IMR-90 (cell line): ENCODE results near the gene WEE2. TPM values are rescaled to one million over a fixed set of nuclear protein-coding genes. Genes with fewer than 3 reads are reported as not detected.
"Not testable (repeated sequence)": the region's sequence is repeated elsewhere in the genome, so short reads cannot be mapped to it uniquely, and the experiment has no call there.

ENCODE experiments used
- ATAC-seq: fragments of 200-7000 bp; cut with Tn5 transposase; 2 replicates; pipeline ENCODE4 v1.9.1; 2020; ENCODE audit warnings: low read depth, mild to moderate bottlenecking, moderate library complexity
- BruUV-seq: library from RNA; stranded (reverse); fragments of 400-500 nt; replicated peaks from 2 replicates; lab custom pipeline; 2021; lab: Mats Ljungman, UMichigan
- CTCF ChIA-PET: fragments of 300-600 bp; formaldehyde crosslinking; extraction: SDS; loops from one replicate; lab custom pipeline; 2021; ENCODE audit warnings: antibody characterized with exemption; lab: Yijun Ruan, JAX
- POLR2A ChIA-PET: fragments of 300-600 bp; sonication (Branson Sonifier 250); formaldehyde crosslinking; loops from one replicate; lab custom pipeline; 2022; ENCODE audit warnings: antibody characterized with exemption; ENCODE audit not compliant: unreplicated experiment; lab: Charles Lee
- DNase-seq: peaks from one replicate; pipeline ENCODE4 v3.0.0; 2013
- H2AFZ ChIP-seq: replicated peaks from 2 replicates; pipeline ENCODE3; 2013; ENCODE audit warnings: low read length, mild to moderate bottlenecking; ENCODE audit not compliant: poor library complexity
- H2AK5ac ChIP-seq: 2 replicates; pipeline ENCODE4 v1.6.1; 2013; ENCODE audit warnings: low read depth, low read length, inconsistent platforms
- H2AK9ac ChIP-seq: replicated peaks from 2 replicates; pipeline ENCODE3; 2013; ENCODE audit warnings: mild to moderate bottlenecking, low read depth, low read length, moderate library complexity; ENCODE audit not compliant: poor library complexity
- H2BK120ac ChIP-seq: 2 replicates; pipeline ENCODE4 v1.6.1; 2013; ENCODE audit warnings: low read depth, low read length, inconsistent platforms
- H2BK15ac ChIP-seq: 3 replicates; pipeline ENCODE4 v1.6.1; 2013; ENCODE audit warnings: low read depth, low read length, inconsistent platforms
- H2BK20ac ChIP-seq: 2 replicates; pipeline ENCODE4 v1.6.1; 2013; ENCODE audit warnings: low read depth, mild to moderate bottlenecking, inconsistent platforms, low read length, moderate library complexity
- H2BK5ac ChIP-seq: 2 replicates; pipeline ENCODE4 v1.6.1; 2013; ENCODE audit warnings: mild to moderate bottlenecking, low read depth, low read length, inconsistent platforms; ENCODE audit not compliant: poor library complexity, severe bottlenecking
- H3K14ac ChIP-seq: replicated peaks from 2 replicates; pipeline ENCODE4 v1.6.1; 2013; ENCODE audit warnings: low read depth, low read length, inconsistent platforms
- H3K18ac ChIP-seq: 2 replicates; pipeline ENCODE4 v1.6.1; 2013; ENCODE audit warnings: low read depth, low read length, control low read depth
- H3K23ac ChIP-seq: 2 replicates; pipeline ENCODE4 v1.6.1; 2013; ENCODE audit warnings: low read depth, low read length, inconsistent platforms
- H3K27ac ChIP-seq: 2 replicates; pipeline ENCODE4 v1.5.1; 2013; ENCODE audit warnings: mild to moderate bottlenecking, control low read depth, low read length; ENCODE audit not compliant: insufficient read depth
- H3K27me3 ChIP-seq: 2 replicates; pipeline ENCODE4 v1.6.1; 2013; ENCODE audit warnings: low read length; ENCODE audit not compliant: control insufficient read depth, insufficient read depth
- H3K36me3 ChIP-seq: 2 replicates; pipeline ENCODE4 v1.6.1; 2013; ENCODE audit warnings: low read length, mixed read lengths; ENCODE audit not compliant: control insufficient read depth, insufficient read depth
- H3K4ac ChIP-seq: 2 replicates; pipeline ENCODE4 v1.6.1; 2013; ENCODE audit warnings: low read depth, low read length, inconsistent platforms
- H3K4me1 ChIP-seq: 2 replicates; pipeline ENCODE4 v1.6.1; 2013; ENCODE audit warnings: low read length, mixed read lengths; ENCODE audit not compliant: control insufficient read depth, insufficient read depth
- H3K4me2 ChIP-seq: 2 replicates; pipeline ENCODE4 v1.6.1; 2013; ENCODE audit warnings: low read depth, mild to moderate bottlenecking, control low read depth, low read length, moderate library complexity
- H3K4me3 ChIP-seq: 2 replicates; pipeline ENCODE4 v1.5.1; 2013; ENCODE audit warnings: low read depth, mild to moderate bottlenecking, control low read depth, low read length, moderate library complexity; ENCODE audit not compliant: insufficient read depth
- H3K56ac ChIP-seq: 2 replicates; pipeline ENCODE4 v1.6.1; 2013; ENCODE audit warnings: low read length, inconsistent platforms; ENCODE audit not compliant: insufficient read depth; ENCODE audit errors: extremely low read depth
- H3K79me1 ChIP-seq, 2 experiments: 2 replicates each; pipeline ENCODE4 v1.6.1; 2013; ENCODE audit warnings: low read length in 2 of 2, inconsistent platforms in 1 of 2, low read depth in 1 of 2
- H3K9ac ChIP-seq: 2 replicates; pipeline ENCODE4 v1.6.1; 2013; ENCODE audit warnings: low read depth, low read length, control low read depth
- H3K9me1 ChIP-seq: 2 replicates; pipeline ENCODE4 v1.6.1; 2013; ENCODE audit warnings: low read length, inconsistent platforms; ENCODE audit not compliant: insufficient read depth
- H3K9me3 ChIP-seq: 2 replicates; pipeline ENCODE4 v1.6.1; 2013; ENCODE audit warnings: low read length; ENCODE audit not compliant: control insufficient read depth, insufficient read depth
- H4K20me1 ChIP-seq: 2 replicates; pipeline ENCODE4 v1.6.1; 2013; ENCODE audit warnings: low read length, inconsistent platforms; ENCODE audit not compliant: insufficient read depth
- H4K5ac ChIP-seq: 2 replicates; pipeline ENCODE4 v1.6.1; 2013; ENCODE audit warnings: mild to moderate bottlenecking, low read depth, low read length, control low read depth
- H4K8ac ChIP-seq, 2 experiments: 2 replicates each; pipeline ENCODE4 v1.6.1; 2013; ENCODE audit warnings: low read depth in 2 of 2, low read length in 2 of 2, control low read depth in 1 of 2, inconsistent platforms in 1 of 2
- H4K91ac ChIP-seq: 2 replicates; pipeline ENCODE4 v1.6.1; 2013; ENCODE audit warnings: low read depth, low read length, inconsistent platforms; ENCODE audit not compliant: insufficient read depth
- WGBS, 2 experiments: methylation state at CpG; one replicate each; pipeline versions ENCODE4 v1.1.5 to v1.1.7; 2013; ENCODE audit warnings: missing lambda C conversion rate in 2 of 2; ENCODE audit not compliant: insufficient read length in 1 of 2; ENCODE audit errors: extremely low coverage in 2 of 2; 5-methylcytosine and 5-hydroxymethylcytosine counted together
- dilution Hi-C: fragments of 300-500 bp; cut with HindIII; formaldehyde crosslinking; loops from one replicate; pipeline ENCODE4 v1.14.3; 2018; ENCODE audit warnings: low sequenced_read_pairs; ENCODE audit not compliant: unreplicated experiment
- in situ Hi-C: fragments of 300-500 bp; cut with MboI; formaldehyde crosslinking; loops from 3 replicates; pipeline ENCODE4 v1.14.3; 2019; ENCODE audit warnings: low sequenced_read_pairs, inconsistent platforms, mixed read lengths
- intact Hi-C: fragments of 100-400 bp; cut with micrococcal nuclease; formaldehyde crosslinking; loops from 2 replicates; pipeline ENCODE4 v1.10.0; 2022
- polyA plus RNA-seq, 3 experiments: library from polyadenylated mRNA; depleted of rRNA; stranded (reverse); fragments of >200 nt; gene quantifications; 2 replicates each; pipeline ENCODE4 v1.2.3, GENCODE V29; 2012; ENCODE audit warnings: low replicate concordance in 1 of 3
- total RNA-seq: library from RNA; depleted of rRNA; stranded (reverse); fragments of >200 nt; gene quantifications from 2 replicates; pipeline ENCODE4 v1.2.3, GENCODE V29; 2012

WEE2 gene
- total and polyA plus RNA-seq, 2 of the 4 experiments (the other 2 are of a cell fraction): not detected

- H3K27ac ChIP-seq, H2AK5ac ChIP-seq, H3K27me3 ChIP-seq, H3K4me1 ChIP-seq, H2AFZ ChIP-seq, BruUV-seq, H3K56ac ChIP-seq, H2AK9ac ChIP-seq, H4K8ac ChIP-seq, H3K14ac ChIP-seq, H4K91ac ChIP-seq, H3K4me3 ChIP-seq, ATAC-seq, H4K5ac ChIP-seq, H3K9me3 ChIP-seq, H3K4ac ChIP-seq, H3K79me1 ChIP-seq, POLR2A ChIA-PET, H2BK120ac ChIP-seq, H2BK15ac ChIP-seq, H3K18ac ChIP-seq, H3K9me1 ChIP-seq, H3K23ac ChIP-seq, intact Hi-C loops, in situ Hi-C loops, H3K9ac ChIP-seq, H3K36me3 ChIP-seq, H3K4me2 ChIP-seq, dilution Hi-C loops, H4K20me1 ChIP-seq, H2BK5ac ChIP-seq, H2BK20ac ChIP-seq, DNase-seq: not testable (repeated sequence)
- WGBS, 2 experiments: no CpG with 5 or more reads among the region's 3 CpGs
- CTCF ChIA-PET: interaction anchor here (0.7 kb wide), 1 partner anchor 16 kb away, joined by 3 read pairs; no protein-coding TSS in a partner anchor
These were observed 62.0 kb downstream of the WEE2 start for GRCh38 chr7:141770083-141770583.
